Osteocyte (in vitro differentiated cells): Measurements from ENCODE around the gene AGTR1. TPM values are rescaled to one million over a fixed set of nuclear protein-coding genes. Genes with fewer than 3 reads are reported as not detected.

Source experiments
- DNase-seq: peaks from one replicate; pipeline ENCODE4 v3.0.0; 2021; ENCODE audit warnings: mixed read lengths; ENCODE audit not compliant: unreplicated experiment; ENCODE audit errors: extremely low spot score
- H3K27ac Mint-ChIP-seq: one replicate; pipeline ENCODE4 v1.8.0; 2021; ENCODE audit warnings: mild to moderate bottlenecking, mixed read lengths; ENCODE audit not compliant: unreplicated experiment
- H3K27me3 Mint-ChIP-seq: one replicate; pipeline ENCODE4 v1.8.0; 2021; ENCODE audit warnings: mixed read lengths; ENCODE audit not compliant: unreplicated experiment
- H3K36me3 Mint-ChIP-seq: one replicate; pipeline ENCODE4 v1.8.0; 2021; ENCODE audit warnings: mixed read lengths; ENCODE audit not compliant: unreplicated experiment
- H3K4me1 Mint-ChIP-seq: one replicate; pipeline ENCODE4 v1.8.0; 2021; ENCODE audit warnings: mixed read lengths; ENCODE audit not compliant: unreplicated experiment
- H3K4me3 Mint-ChIP-seq: one replicate; pipeline ENCODE4 v1.8.0; 2021; ENCODE audit warnings: mild to moderate bottlenecking, moderate library complexity, mixed read lengths; ENCODE audit not compliant: unreplicated experiment
- H3K9me3 Mint-ChIP-seq: one replicate; pipeline ENCODE4 v1.8.0; 2021; ENCODE audit warnings: mixed read lengths; ENCODE audit not compliant: unreplicated experiment
- total RNA-seq: library from RNA; stranded (reverse); gene quantifications from 2 replicates; pipeline ENCODE4 v1.2.1, GENCODE V29; 2021
- TF ChIP-seq, protein P1 (sequence below): fragments of 200-600 bp; sonication (generic); IDR thresholded peaks from 2 replicates; pipeline ENCODE4 v1.5.0; 2021; ENCODE audit warnings: antibody characterized with exemption, mild to moderate bottlenecking, moderate library complexity

AGTR1 gene
- total RNA-seq, 1 donor from 2014 or later = 2.0 TPM

DNA sequence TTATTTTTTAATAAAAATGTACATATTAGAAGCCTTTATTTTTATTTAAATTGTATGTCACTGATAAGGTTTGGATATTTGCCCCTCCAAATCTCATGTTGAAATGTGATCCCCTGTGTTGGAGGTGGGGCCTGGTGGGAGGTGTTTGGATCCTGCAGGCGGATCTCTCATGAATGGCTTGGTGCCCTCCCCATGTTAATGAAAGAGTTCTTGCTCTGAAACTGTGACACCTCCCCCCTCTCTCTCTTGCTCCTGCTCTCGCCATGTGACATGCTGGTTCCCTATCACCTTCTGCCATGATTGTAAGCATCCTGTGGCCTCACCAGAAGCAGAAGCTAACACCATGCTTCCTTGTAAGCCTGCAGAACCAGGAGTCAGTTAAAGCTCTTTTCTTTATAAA lies 13.0 kb downstream of the AGTR1 start:
- no peak overlapping the region for H3K4me3 Mint-ChIP-seq
- H3K9me3 Mint-ChIP-seq = no peaks in the 10 kb centered on the region
- H3K27me3 Mint-ChIP-seq = no peaks in the 10 kb centered on the region
- H3K36me3 Mint-ChIP-seq = no peaks in the 10 kb centered on the region
- TF ChIP-seq, protein P1, sequence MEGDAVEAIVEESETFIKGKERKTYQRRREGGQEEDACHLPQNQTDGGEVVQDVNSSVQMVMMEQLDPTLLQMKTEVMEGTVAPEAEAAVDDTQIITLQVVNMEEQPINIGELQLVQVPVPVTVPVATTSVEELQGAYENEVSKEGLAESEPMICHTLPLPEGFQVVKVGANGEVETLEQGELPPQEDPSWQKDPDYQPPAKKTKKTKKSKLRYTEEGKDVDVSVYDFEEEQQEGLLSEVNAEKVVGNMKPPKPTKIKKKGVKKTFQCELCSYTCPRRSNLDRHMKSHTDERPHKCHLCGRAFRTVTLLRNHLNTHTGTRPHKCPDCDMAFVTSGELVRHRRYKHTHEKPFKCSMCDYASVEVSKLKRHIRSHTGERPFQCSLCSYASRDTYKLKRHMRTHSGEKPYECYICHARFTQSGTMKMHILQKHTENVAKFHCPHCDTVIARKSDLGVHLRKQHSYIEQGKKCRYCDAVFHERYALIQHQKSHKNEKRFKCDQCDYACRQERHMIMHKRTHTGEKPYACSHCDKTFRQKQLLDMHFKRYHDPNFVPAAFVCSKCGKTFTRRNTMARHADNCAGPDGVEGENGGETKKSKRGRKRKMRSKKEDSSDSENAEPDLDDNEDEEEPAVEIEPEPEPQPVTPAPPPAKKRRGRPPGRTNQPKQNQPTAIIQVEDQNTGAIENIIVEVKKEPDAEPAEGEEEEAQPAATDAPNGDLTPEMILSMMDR = no peak
- no peak overlapping the region for H3K27ac Mint-ChIP-seq
- H3K4me1 Mint-ChIP-seq = peaks cover 27% of the 10 kb centered on the region
- DNase-seq = no peak

DNA sequence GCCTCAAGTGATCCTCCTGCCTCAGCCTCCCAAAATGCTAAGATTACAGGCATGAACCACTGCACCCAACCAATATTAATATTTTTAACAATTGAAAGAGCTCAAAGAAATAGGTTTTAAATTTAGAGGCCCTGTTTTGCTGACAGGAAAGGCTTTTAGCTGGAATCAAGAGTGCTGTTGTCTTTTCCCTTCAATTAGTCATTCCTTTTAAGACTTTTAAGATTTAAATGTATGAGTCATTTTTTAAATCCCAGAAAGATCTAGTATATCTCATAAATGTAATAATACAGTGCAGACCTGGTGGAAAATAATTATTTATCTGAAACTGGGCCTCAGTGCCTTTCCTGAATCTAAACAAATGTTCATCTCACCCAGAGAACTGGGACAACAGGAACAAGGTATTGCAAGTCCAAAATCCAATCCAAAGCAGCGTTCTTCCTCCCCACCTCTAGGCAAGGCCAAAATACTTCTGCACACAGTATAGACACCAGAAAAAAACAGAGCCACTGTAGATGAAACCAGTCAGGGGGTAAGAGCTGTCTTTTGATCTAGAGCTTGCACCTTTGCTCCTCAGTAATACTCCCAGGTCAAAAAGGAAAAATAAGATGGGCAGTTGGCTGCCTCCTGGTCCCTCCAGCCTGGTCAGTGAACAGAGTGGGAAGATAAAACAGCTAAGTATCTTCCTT lies 14.4 kb downstream of the AGTR1 start:
- Mint-ChIP-seq H3K27ac (no peak overlapping the region), H3K36me3 (no peaks in the 10 kb centered on the region), H3K4me1 (peaks cover 30% of the 10 kb centered on the region), H3K9me3 (no peaks in the 10 kb centered on the region), H3K27me3 (no peaks in the 10 kb centered on the region), H3K4me3 (no peak overlapping the region)
- TF ChIP-seq, protein P1 = no peak
- no peak for DNase-seq

DNA sequence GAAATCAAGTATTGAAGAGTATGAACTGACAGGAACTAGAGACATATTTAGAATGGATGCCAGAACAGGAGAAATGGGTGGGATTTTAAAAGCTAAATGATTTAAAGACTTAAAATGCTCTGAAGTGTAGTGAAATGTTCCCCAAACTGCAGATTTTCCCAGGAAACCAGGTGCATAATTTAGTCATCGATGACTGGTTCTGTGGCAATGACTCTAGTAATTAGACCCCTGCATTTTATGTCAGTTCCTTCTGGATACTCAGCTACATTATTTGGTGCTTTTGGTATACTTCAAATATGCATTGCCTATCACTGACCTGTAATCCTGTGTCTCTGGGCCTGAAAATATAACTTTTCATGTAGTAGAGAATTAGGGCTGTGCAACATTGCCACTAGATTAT lies 16.8 kb downstream of the AGTR1 start:
- H3K4me1 Mint-ChIP-seq = peaks cover 9% of the 10 kb centered on the region
- no peak overlapping the region for H3K27ac Mint-ChIP-seq
- H3K4me3 Mint-ChIP-seq = no peak overlapping the region
- TF ChIP-seq, protein P1 = no peak
- no peaks in the 10 kb centered on the region for H3K9me3 Mint-ChIP-seq
- no peak for DNase-seq
- no peaks in the 10 kb centered on the region for H3K27me3 Mint-ChIP-seq
- no peaks in the 10 kb centered on the region for H3K36me3 Mint-ChIP-seq

DNA sequence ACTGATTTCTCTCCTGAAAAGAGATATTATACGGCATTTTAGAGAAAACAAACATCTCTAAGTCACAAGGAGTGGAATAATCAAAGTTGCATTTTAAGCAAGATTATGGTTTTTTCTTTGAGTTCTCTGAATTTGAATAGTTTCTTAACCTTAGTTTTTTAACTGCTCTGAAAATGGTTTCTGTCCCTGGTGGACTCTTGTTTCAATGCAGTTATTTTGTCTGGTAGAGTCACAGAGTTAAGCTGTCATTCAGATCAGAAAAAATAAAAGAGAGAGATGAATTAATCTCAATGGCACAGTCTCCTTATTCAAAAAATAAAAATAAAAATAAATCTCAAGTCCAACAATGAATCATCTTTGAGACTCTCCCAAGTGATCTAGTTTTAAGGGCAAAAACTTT lies 19.0 kb downstream of the AGTR1 start:
- Mint-ChIP-seq H3K4me3 (no peak overlapping the region), H3K9me3 (no peaks in the 10 kb centered on the region), H3K27me3 (no peaks in the 10 kb centered on the region), H3K27ac (no peak overlapping the region), H3K36me3 (no peaks in the 10 kb centered on the region), H3K4me1 (peaks cover 7% of the 10 kb centered on the region)
- DNase-seq = no peak
- TF ChIP-seq, protein P1 = peak; percentile 32

DNA sequence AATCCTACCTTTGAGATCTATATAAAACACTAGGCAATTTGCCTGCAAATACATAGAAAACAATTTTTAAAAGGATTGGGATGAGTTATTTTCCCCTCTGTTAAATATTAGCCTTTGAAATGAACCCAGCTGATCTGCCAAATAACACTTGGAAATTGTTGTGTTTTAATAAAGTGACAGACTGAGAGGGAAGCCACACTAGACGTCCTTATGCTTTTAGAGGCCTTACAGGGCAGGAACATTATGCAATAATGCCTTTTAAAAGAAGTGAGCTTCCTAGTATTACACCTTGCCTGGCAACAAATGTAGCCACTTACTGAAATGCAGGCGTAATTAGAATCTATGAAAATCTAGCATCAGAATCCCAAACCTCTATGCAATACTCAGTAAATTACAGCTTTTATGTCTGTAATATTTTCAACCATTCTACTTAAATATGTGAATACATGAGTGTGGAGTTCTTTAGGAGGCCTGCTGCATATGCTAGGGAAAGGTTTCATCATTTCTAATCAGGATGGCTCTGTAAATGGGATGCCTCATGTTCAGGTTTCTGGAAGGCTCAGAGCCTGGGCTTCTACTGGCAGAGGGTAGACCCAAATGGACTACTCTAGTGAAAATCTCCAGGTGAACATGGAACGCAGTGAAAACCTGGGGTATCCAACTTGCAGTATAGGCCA lies 20.3 kb downstream of the AGTR1 start:
- H3K36me3 Mint-ChIP-seq = no peaks in the 10 kb centered on the region
- DNase-seq = no peak
- no peak overlapping the region for H3K4me3 Mint-ChIP-seq
- no peak overlapping the region for H3K27ac Mint-ChIP-seq
- H3K9me3 Mint-ChIP-seq = no peaks in the 10 kb centered on the region
- peaks cover 5% of the 10 kb centered on the region for H3K4me1 Mint-ChIP-seq
- no peaks in the 10 kb centered on the region for H3K27me3 Mint-ChIP-seq
- TF ChIP-seq, protein P1 = no peak
